ENCODE measurements around the gene RCVRN.

RCVRN gene

DNA sequence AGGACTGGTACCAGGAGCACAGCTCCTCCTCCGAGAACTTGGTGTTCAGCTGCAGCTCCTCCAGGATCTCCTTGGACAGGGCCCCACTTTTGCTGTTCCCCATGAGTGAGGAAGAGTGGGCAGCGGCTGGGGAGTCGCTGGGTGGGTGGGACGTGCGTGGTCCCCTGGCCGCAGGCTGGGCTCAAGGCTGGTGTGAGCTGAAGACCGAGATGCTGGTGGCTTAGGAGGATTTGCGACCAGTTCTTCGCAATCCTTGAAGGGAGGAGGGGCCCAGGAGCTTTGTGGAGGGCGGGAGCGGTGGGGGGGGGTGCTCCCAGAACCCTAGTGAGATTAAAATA is at the start of gene RCVRN:
Gene RCVRN (minus strand): TSS at position 194 of the 338 bp plus-strand sequence. CDS start 91 bp downstream, at position 103.
- Mint-ChIP-seq H3K36me3 (ENCODE audit: low read depth) (no peaks in the 10 kb centered on the region), H3K27ac (no peak within 1 kb of the TSS), H3K4me1 (ENCODE audit: low read depth) (peaks cover 6% of the 10 kb centered on the region), H3K27me3 (peaks cover 18% of the 10 kb centered on the region), H3K9me3 (no peaks in the 10 kb centered on the region), H3K4me3 (no peak within 1 kb of the TSS)
- intact Hi-C loops (cut with micrococcal nuclease): no loop called here

DNA sequence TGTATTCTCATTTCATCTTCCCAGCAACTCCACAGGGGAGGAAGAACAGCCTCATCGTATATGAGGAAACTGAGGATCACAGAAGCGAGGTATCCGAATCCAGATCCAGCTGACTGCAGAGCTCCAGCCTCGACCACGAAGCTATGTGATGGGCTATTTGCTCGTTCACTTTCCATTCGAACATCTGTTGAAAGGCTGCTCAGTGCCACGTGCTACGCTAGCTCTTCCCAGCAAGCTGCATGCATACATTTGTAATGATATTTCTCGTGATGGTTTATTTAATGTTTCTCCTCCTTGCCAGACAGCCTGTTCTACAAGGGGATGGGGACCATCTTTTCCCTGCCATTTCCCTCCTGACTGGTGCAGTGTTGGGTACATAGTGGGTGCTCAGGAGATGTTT is 48.4 kb upstream of the RCVRN start:
- peaks cover under 1% of the 10 kb centered on the region for H3K4me1 Mint-ChIP-seq (ENCODE audit: low read depth)
- no peaks in the 10 kb centered on the region for H3K9me3 Mint-ChIP-seq
- peaks cover 62% of the 10 kb centered on the region for H3K36me3 Mint-ChIP-seq (ENCODE audit: low read depth)
- intact Hi-C loops (cut with micrococcal nuclease): no loop called here
- no peak overlapping the region for H3K4me3 Mint-ChIP-seq
- H3K27me3 Mint-ChIP-seq: no peaks in the 10 kb centered on the region
- H3K27ac Mint-ChIP-seq: no peak overlapping the region

DNA sequence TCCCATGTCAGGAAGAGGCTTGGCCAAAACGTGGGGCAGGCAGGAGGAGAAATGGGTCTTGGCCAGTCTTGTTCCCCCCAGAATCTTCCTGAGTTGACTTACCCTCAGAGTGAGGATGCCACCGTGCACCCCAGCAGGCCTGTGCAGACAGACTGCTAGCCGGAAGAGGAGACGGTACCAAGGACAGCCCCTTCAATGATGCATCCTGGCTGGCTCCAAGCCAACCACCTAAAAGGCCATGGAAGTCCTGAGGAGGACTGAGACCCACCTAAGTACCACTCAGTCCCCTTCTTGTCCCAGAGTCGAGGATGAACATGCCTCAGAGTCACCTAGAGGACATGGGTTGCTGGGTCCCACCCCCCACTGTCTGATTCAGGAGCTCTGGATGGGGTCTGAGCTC is 46.7 kb upstream of the RCVRN start:
- Mint-ChIP-seq H3K4me3 (no peak overlapping the region), H3K27ac (no peak overlapping the region), H3K9me3 (no peaks in the 10 kb centered on the region)

DNA sequence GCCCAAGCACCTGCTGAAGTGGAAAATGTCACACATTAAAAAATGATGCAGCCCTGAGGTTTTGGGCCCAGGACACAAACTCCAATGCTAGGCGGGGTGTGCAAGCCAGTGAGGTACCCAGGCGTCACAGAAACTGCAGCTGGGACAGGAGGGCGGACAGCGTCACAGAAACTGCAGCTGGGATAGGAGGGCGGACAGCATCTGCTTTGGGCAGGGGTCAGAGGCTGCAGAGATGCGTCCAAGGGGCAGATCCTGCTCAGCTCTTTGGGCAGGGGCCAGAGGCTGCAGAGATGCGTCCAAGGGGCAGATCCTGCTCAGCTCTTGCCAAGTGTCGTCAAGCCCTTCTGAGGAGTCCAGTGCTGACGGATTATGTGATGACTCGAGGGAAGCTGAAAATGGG is 43.9 kb upstream of the RCVRN start:
- intact Hi-C loops (cut with micrococcal nuclease): no loop called here
- no peak overlapping the region for H3K27ac Mint-ChIP-seq
- peaks cover 62% of the 10 kb centered on the region for H3K36me3 Mint-ChIP-seq (ENCODE audit: low read depth)
- no peaks in the 10 kb centered on the region for H3K4me1 Mint-ChIP-seq (ENCODE audit: low read depth)
- no peaks in the 10 kb centered on the region for H3K9me3 Mint-ChIP-seq
- no peak overlapping the region for H3K4me3 Mint-ChIP-seq
- H3K27me3 Mint-ChIP-seq: no peaks in the 10 kb centered on the region

More for the DNA sequence above, 46.7 kb upstream of the RCVRN start:
- peaks cover 62% of the 10 kb centered on the region for H3K36me3 Mint-ChIP-seq (ENCODE audit: low read depth)
- intact Hi-C loops (cut with micrococcal nuclease): no loop called here
- H3K27me3 Mint-ChIP-seq: no peaks in the 10 kb centered on the region
- no peaks in the 10 kb centered on the region for H3K4me1 Mint-ChIP-seq (ENCODE audit: low read depth)

DNA sequence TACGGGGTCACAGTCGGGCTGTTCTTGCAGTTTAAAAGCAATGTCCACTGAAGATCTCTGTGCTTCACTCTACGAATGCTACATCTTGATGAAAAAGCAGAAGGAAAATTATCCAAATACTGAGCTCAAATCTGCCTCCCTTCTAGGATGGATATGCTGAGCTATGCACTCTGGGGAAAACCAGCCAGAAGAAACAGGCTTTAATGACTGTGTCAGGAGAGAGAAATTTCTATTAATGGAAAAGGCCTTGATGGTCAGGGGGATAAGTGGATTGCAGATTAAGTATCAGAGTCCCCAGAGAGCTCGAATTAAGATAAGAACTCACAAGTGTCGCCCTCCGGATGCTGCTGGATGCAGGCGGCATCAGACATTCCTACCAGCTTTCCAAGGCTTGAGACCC is 39.6 kb upstream of the RCVRN start:
- H3K27ac Mint-ChIP-seq: no peak overlapping the region
- H3K4me1 Mint-ChIP-seq (ENCODE audit: low read depth): no peaks in the 10 kb centered on the region
- peaks cover 97% of the 10 kb centered on the region for H3K36me3 Mint-ChIP-seq (ENCODE audit: low read depth)
- H3K27me3 Mint-ChIP-seq: no peaks in the 10 kb centered on the region
- peaks cover 18% of the 10 kb centered on the region for H3K9me3 Mint-ChIP-seq
- H3K4me3 Mint-ChIP-seq: no peak overlapping the region
- intact Hi-C loops (cut with micrococcal nuclease): no loop called here

DNA sequence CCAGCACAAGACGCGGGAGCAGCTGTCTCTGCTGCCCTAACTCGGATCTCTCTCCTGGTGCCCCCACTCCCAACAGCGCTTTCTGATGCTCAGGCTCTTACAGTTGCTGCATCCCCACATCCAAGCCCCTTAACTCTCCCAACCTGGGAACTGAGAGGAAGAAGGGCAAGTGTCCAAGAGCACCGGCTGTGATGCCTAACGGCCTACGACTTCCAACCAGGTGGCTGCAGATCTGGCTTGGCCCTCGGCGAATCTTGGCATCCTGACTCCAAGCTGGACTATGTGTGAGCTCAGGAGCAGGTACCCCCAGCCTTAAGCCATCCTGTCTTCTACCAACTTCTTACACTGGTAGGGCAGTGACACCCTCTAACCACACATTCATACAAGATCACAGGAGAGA is 38.3 kb upstream of the RCVRN start:
- Mint-ChIP-seq H3K4me3 (no peak overlapping the region), H3K36me3 (ENCODE audit: low read depth) (peaks cover 100% of the 10 kb centered on the region), H3K27ac (no peak overlapping the region), H3K4me1 (ENCODE audit: low read depth) (no peaks in the 10 kb centered on the region), H3K9me3 (peaks cover 19% of the 10 kb centered on the region), H3K27me3 (no peaks in the 10 kb centered on the region)
- intact Hi-C loops (cut with micrococcal nuclease): no loop called here

DNA sequence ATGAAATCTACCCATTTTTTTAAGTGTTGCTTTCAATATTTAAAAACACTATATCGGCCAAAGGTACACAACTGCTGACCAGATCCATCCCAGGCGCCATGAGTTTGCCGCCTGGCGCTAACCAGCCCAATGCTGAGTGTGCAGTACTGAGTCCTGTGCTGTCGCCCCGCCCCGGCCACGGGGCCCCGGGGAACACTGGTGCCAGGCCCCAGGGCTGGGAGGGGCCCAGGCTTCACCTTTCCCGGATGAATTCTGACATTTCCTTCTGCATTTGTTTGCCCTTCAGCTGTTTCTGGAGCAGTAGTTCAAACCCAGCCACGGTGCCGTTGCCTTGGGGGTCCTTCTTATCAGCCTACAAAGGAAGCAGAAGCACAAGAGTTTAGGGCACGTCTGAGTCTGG is 37.8 kb upstream of the RCVRN start:
- H3K4me3 Mint-ChIP-seq: no peak overlapping the region
- peaks cover 19% of the 10 kb centered on the region for H3K9me3 Mint-ChIP-seq
- intact Hi-C loops (cut with micrococcal nuclease): no loop called here
- H3K27ac Mint-ChIP-seq: no peak overlapping the region
- H3K36me3 Mint-ChIP-seq (ENCODE audit: low read depth): peaks cover 100% of the 10 kb centered on the region
- H3K27me3 Mint-ChIP-seq: no peaks in the 10 kb centered on the region
- no peaks in the 10 kb centered on the region for H3K4me1 Mint-ChIP-seq (ENCODE audit: low read depth)

DNA sequence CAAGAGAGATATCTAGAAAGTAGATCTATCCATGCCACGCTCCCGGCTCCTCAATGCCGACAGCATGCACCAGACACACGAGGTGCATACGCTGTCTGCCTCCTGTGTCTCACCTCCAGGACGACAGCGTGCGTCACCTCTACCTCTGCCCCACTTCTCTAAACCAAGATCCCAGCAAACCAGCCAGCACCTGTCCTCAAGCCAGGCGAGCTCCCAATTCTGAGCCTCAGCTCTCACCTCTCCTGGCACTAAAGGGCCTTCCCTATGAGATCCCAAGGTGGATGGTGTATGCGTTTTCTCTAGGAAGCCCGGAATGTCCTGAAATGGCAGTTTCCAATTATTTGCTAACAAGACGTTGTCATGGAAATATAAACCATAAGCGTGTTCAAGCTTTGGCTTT is 36.2 kb upstream of the RCVRN start:
- H3K4me3 Mint-ChIP-seq: no peak overlapping the region
- H3K27me3 Mint-ChIP-seq: no peaks in the 10 kb centered on the region
- peaks cover 95% of the 10 kb centered on the region for H3K36me3 Mint-ChIP-seq (ENCODE audit: low read depth)
- no peak overlapping the region for H3K27ac Mint-ChIP-seq
- H3K9me3 Mint-ChIP-seq: peaks cover 19% of the 10 kb centered on the region
- H3K4me1 Mint-ChIP-seq (ENCODE audit: low read depth): peaks cover 13% of the 10 kb centered on the region
- intact Hi-C loops (cut with micrococcal nuclease): no loop called here

DNA sequence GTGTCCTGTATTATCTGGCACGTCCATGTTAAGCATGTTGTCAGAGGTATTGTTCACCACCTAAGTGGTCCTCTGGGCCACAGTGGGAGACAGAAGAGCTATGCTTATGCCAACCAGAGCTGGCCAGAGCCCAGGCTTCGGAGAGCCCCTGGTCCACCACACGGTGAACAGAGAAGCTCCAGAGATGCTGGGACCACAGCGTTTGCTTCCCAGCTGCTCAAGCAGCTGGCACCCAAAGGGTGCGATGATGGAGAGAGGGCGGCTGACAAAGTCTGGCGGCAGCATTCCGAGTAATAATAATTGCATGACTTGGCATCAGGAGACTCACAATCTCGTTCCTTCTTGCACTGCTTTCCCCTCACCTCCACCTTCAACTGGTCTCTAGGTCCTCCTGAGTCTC is 35.8 kb upstream of the RCVRN start:
- no peak overlapping the region for H3K4me3 Mint-ChIP-seq

DNA sequence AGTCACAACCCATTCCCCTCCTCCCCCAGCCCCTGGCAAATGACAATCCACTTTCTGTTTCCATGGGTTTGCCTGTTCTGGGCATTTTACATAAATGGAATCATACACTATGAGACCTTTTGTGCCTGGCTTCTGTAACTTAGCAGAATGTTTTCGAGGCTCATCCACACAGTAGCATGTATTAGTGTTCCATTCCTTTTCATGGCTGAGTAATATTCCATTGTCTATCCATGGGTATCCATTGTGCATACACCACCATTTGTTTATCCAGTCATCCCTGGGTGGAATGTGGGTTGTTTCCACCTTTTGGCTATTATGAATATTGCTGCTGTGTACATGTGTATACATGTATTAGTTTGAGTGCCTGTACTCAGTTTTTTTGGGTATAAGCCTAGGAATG is 33.7 kb upstream of the RCVRN start:
- no peak overlapping the region for H3K27ac Mint-ChIP-seq
- H3K4me1 Mint-ChIP-seq (ENCODE audit: low read depth): peaks cover 24% of the 10 kb centered on the region
- peaks cover 19% of the 10 kb centered on the region for H3K9me3 Mint-ChIP-seq
- H3K27me3 Mint-ChIP-seq: no peaks in the 10 kb centered on the region
- intact Hi-C loops (cut with micrococcal nuclease): no loop called here
- no peak overlapping the region for H3K4me3 Mint-ChIP-seq
- H3K36me3 Mint-ChIP-seq (ENCODE audit: low read depth): peaks cover 92% of the 10 kb centered on the region

More for the DNA sequence above, 35.8 kb upstream of the RCVRN start:
- H3K27me3 Mint-ChIP-seq: no peaks in the 10 kb centered on the region
- H3K9me3 Mint-ChIP-seq: peaks cover 19% of the 10 kb centered on the region
- intact Hi-C loops (cut with micrococcal nuclease): no loop called here
- peaks cover 92% of the 10 kb centered on the region for H3K36me3 Mint-ChIP-seq (ENCODE audit: low read depth)
- H3K4me1 Mint-ChIP-seq (ENCODE audit: low read depth): peaks cover 18% of the 10 kb centered on the region
- H3K27ac Mint-ChIP-seq: no peak overlapping the region

DNA sequence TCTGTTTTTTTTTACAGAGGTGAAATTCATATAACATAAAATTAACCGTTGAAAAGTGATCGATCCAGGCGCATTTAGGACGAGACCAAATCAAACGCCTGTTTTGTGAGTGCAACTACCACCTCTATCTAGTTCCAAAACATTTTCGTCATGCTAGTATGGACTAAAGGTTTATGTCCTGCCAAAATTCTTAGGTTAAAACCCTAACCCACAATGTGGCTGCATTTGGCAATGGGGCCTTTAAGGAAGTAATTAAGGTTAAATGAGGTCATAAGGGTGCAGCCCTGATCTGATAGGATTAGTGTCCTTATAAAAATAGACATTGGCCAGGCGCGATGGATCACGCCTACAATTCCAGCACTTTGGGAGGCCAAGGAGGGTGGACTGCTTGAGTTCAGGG is 32.8 kb upstream of the RCVRN start:
- peaks cover 19% of the 10 kb centered on the region for H3K9me3 Mint-ChIP-seq
- no peak overlapping the region for H3K27ac Mint-ChIP-seq
- H3K27me3 Mint-ChIP-seq: no peaks in the 10 kb centered on the region
- H3K4me3 Mint-ChIP-seq: no peak overlapping the region
- H3K36me3 Mint-ChIP-seq (ENCODE audit: low read depth): peaks cover 92% of the 10 kb centered on the region
- intact Hi-C loops (cut with micrococcal nuclease): no loop called here
- H3K4me1 Mint-ChIP-seq (ENCODE audit: low read depth): peaks cover 24% of the 10 kb centered on the region

DNA sequence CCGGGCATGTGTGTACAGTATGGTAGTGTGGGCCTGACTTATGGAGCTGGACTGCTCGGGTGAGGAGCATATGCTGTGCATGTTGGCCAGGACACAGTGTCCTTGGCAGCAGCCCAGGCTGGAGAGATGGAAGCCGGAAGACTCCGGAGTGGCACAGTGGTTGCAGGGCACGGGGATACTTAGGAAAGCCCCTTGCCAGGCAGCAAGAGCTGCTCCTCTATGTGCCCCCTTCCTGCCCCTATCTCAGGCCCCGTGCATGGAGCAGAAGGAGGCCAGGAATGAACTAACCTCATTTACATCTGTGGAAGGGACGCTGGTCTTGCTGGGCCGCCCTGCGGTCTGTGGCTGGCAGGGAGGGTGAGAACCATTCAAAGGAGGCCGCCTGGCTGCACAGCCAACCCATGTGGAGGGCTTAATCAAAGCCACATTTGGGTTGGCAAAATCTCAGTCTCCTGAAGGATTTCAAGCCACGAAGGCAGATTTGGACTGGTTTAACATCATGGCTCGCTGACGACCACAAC is 32.2 kb upstream of the RCVRN start:
- Mint-ChIP-seq H3K4me1 (ENCODE audit: low read depth) (peaks cover 24% of the 10 kb centered on the region), H3K9me3 (peaks cover 19% of the 10 kb centered on the region), H3K36me3 (ENCODE audit: low read depth) (peaks cover 92% of the 10 kb centered on the region), H3K27me3 (no peaks in the 10 kb centered on the region), H3K4me3 (no peak overlapping the region), H3K27ac (no peak overlapping the region)
- intact Hi-C loops (cut with micrococcal nuclease): no loop called here

DNA sequence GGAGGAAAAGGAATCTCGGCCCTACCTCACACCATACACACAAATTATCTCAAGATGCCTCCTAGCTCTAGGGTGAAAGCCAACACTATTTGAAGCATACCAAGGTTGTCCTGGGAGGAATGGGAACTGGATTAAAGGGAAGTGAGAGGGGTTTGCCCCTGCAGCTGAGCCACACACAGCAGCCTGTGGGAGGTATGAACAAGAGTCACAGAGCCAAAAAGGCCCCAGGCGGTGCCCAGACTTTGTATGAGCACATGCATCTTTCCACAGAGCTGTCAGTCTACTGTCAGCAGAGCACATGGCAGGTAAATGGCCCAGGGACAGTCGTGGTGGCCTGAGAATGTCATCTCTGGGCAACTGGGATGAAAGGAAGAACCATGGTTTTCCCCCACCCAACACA is 31.0 kb upstream of the RCVRN start:
- intact Hi-C loops (cut with micrococcal nuclease): no loop called here
- H3K27ac Mint-ChIP-seq: peak overlapping the region; percentile 27
- peaks cover 24% of the 10 kb centered on the region for H3K4me1 Mint-ChIP-seq (ENCODE audit: low read depth)
- H3K4me3 Mint-ChIP-seq: no peak overlapping the region
- peaks cover 92% of the 10 kb centered on the region for H3K36me3 Mint-ChIP-seq (ENCODE audit: low read depth)
- no peaks in the 10 kb centered on the region for H3K27me3 Mint-ChIP-seq
- H3K9me3 Mint-ChIP-seq: peaks cover 14% of the 10 kb centered on the region

DNA sequence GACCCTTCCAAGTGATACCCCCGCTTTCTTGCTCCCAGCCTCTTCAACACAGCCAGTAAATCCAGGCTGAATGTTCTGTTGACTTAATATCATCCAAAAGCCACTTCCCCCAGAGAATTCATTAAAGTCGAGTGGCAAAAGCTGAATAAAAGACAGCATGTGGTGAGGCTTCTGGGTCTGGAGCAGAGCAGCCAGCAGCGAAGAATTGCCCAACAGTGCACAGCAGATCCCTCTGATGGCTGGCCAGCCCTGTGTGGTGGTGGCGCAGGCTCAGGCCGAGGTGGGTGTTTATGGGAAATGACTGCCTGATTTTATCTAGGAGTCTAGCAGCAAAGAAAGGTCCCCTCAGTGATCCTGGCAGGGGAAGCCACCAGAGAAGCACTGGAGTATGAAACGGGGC is 30.3 kb upstream of the RCVRN start:
- Mint-ChIP-seq H3K27me3 (no peaks in the 10 kb centered on the region), H3K27ac (peak overlapping the region; percentile 27), H3K36me3 (ENCODE audit: low read depth) (peaks cover 92% of the 10 kb centered on the region), H3K4me1 (ENCODE audit: low read depth) (peaks cover 24% of the 10 kb centered on the region), H3K9me3 (peaks cover 7% of the 10 kb centered on the region), H3K4me3 (no peak overlapping the region)
- intact Hi-C loops (cut with micrococcal nuclease): no loop called here

DNA sequence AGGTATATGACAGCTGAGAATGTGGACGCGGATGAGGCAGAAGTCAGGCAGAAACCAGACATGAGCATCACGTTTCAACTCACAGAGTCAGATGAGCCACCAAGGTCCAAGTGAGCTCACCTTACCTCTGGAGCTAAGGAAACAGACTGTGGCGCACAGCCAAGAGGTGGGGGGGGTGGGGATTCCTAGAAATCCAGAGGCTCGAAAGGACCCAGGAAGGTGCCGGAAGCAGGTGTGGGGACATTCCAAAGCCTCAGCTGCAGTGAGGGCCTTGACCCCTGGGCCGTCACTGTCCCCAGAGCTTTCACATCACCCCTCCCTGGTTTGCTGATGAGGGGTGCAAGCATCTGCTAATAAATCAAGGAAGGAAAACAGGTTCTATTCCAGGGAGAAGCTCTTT is 29.3 kb upstream of the RCVRN start:
- Mint-ChIP-seq H3K36me3 (ENCODE audit: low read depth) (peaks cover 89% of the 10 kb centered on the region), H3K27me3 (no peaks in the 10 kb centered on the region), H3K9me3 (no peaks in the 10 kb centered on the region), H3K27ac (no peak overlapping the region), H3K4me3 (no peak overlapping the region), H3K4me1 (ENCODE audit: low read depth) (peaks cover 24% of the 10 kb centered on the region)
- intact Hi-C loops (cut with micrococcal nuclease): no loop called here
